Astrocyte of the cerebellum (primary cell): ENCODE results near the gene TMEM94.

Experiments used
- DNase-seq: peaks from one replicate; pipeline ENCODE4 v3.0.0-alpha.2; 2011; ENCODE audit warnings: low read depth
- H3K4me3 ChIP-seq: 2 replicates; pipeline ENCODE4 v1.5.1; 2011; ENCODE audit warnings: mild to moderate bottlenecking, low read depth, low read length, moderate library complexity
- in situ Hi-C: cut with HindIII; loops from 2 replicates; pipeline ENCODE4 v1.10.0; 2017; ENCODE audit warnings: low sequenced_read_pairs
- TF ChIP-seq, protein P1 (sequence below): IDR thresholded peaks from 2 replicates; pipeline ENCODE4 v1.5.1; 2012; ENCODE audit warnings: low read length, low read depth, moderate library complexity, mild to moderate bottlenecking; ENCODE audit errors: missing control alignments

The TMEM94 gene

GRCh38 chr17:75496005-75496404 is 39.6 kb downstream of the TMEM94 start:
- TF ChIP-seq, protein P1, sequence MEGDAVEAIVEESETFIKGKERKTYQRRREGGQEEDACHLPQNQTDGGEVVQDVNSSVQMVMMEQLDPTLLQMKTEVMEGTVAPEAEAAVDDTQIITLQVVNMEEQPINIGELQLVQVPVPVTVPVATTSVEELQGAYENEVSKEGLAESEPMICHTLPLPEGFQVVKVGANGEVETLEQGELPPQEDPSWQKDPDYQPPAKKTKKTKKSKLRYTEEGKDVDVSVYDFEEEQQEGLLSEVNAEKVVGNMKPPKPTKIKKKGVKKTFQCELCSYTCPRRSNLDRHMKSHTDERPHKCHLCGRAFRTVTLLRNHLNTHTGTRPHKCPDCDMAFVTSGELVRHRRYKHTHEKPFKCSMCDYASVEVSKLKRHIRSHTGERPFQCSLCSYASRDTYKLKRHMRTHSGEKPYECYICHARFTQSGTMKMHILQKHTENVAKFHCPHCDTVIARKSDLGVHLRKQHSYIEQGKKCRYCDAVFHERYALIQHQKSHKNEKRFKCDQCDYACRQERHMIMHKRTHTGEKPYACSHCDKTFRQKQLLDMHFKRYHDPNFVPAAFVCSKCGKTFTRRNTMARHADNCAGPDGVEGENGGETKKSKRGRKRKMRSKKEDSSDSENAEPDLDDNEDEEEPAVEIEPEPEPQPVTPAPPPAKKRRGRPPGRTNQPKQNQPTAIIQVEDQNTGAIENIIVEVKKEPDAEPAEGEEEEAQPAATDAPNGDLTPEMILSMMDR: no peak
- no peak overlapping the region for H3K4me3 ChIP-seq
- in situ Hi-C loops: no loop called here
- DNase-seq: no peak

- in situ Hi-C loops: no loop called here
- DNase-seq: no peak
- TF ChIP-seq, protein P1: no peak
- no peak overlapping the region for H3K4me3 ChIP-seq
These were observed 41.7 kb downstream of the TMEM94 start for GRCh38 chr17:75498039-75498725.

DNA sequence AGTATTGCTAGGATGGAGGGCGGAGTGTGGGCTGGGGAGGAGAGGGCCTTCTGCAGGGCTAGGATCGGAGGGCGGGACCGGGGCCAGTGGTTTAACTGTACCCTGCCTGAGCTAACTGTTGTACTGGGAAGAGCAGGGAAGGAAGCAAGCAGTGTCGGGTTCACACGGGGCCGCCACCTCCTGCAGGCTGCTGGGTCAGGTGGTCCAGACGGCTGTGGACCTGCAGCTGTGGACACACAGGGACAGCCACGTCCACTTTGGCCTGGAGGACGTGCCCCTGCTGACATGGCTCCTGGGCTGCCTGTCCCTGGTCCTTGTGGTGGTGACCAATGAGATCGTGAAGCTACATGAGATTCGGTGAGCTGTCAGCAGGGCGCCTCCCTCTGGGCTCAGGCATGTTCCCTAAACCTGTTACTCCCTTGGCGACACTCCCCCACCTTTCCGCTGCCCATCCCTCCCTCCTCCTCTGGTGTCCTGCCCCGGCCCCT is 42.3 kb downstream of the TMEM94 start:
- H3K4me3 ChIP-seq: no peak overlapping the region
- in situ Hi-C loops: no loop called here
- TF ChIP-seq, protein P1: no peak
- DNase-seq: no peak

GRCh38 chr17:75499313-75500022 is 43.0 kb downstream of the TMEM94 start:
- TF ChIP-seq, protein P1: no peak
- no peak for DNase-seq
- in situ Hi-C loops: no loop called here

GRCh38 chr17:75500419-75501216 is 44.2 kb downstream of the TMEM94 start:
- in situ Hi-C loops: no loop called here
- TF ChIP-seq, protein P1: no peak
- no peak overlapping the region for H3K4me3 ChIP-seq
- no peak for DNase-seq

More at GRCh38 chr17:75499313-75500022, 43.0 kb downstream of the TMEM94 start:
- no peak overlapping the region for H3K4me3 ChIP-seq

GRCh38 chr17:75501378-75502071 is 45.1 kb downstream of the TMEM94 start:
- in situ Hi-C loops: no loop called here
- no peak for DNase-seq
- TF ChIP-seq, protein P1: no peak
- no peak overlapping the region for H3K4me3 ChIP-seq
